PC-3 (cell line): ENCODE measurements around the gene P2RX2.

Experiments used
- CTCF ChIP-seq: fragments of 300-600 bp; sonication (generic); conservative IDR thresholded peaks from 2 replicates; pipeline ENCODE4 v1.5.1; 2017; ENCODE audit warnings: antibody characterized with exemption, low read depth, mild to moderate bottlenecking, low read length
- EZH2 ChIP-seq: fragments of 300-600 bp; sonication (generic); IDR thresholded peaks from one replicate; pipeline ENCODE4 v1.6.1; 2017; ENCODE audit warnings: antibody characterized with exemption, mild to moderate bottlenecking, low read length; ENCODE audit not compliant: unreplicated experiment
- EZH2phosphoT487 ChIP-seq: fragments of 300-600 bp; sonication (generic); IDR thresholded peaks from 2 replicates; pipeline ENCODE4 v1.6.1; 2018; ENCODE audit warnings: mild to moderate bottlenecking, antibody characterized with exemption, low read length, borderline replicate concordance

DNA sequence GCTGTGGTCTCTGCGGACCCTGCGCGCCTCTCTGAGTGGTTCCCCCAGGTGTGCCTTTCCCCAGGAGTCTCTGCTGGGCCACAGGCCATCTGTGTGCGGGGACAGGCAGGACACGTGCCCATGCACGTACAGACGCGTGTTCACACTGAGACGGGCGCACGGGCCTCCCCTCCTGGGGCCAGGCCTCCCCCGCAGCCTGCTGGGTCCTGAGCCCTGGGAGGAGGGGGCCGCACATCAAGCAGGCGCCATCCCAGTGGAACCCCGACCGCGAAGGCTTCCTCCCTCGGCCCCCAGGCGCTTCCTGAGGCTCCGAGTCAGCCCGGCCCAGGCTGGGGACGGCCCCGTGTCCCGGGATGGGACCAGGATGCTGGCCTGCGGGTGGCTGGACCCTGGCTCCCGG is 47.9 kb upstream of the P2RX2 start:
- TF ChIP-seq CTCF (no peak), EZH2phosphoT487 (no peak), EZH2 (no peak)
